SHP77 treated with DMSO at 0.1 percent for 48 hours (cell line): ENCODE results near the gene CLIP3.
A peak's percentile ranks its signal among the peaks of the same experiment; 100 is the strongest.
"Not testable (repeated sequence)": the region's sequence is repeated elsewhere in the genome, so short reads cannot be mapped to it uniquely, and the experiment has no call there.

ENCODE experiments used
- DNase-seq: peaks from one replicate; lab custom pipeline; 2025; lab: John Stamatoyannopoulos, UW

CLIP3 gene, protein sequence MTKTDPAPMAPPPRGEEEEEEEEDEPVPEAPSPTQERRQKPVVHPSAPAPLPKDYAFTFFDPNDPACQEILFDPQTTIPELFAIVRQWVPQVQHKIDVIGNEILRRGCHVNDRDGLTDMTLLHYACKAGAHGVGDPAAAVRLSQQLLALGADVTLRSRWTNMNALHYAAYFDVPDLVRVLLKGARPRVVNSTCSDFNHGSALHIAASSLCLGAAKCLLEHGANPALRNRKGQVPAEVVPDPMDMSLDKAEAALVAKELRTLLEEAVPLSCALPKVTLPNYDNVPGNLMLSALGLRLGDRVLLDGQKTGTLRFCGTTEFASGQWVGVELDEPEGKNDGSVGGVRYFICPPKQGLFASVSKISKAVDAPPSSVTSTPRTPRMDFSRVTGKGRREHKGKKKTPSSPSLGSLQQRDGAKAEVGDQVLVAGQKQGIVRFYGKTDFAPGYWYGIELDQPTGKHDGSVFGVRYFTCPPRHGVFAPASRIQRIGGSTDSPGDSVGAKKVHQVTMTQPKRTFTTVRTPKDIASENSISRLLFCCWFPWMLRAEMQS

DNA sequence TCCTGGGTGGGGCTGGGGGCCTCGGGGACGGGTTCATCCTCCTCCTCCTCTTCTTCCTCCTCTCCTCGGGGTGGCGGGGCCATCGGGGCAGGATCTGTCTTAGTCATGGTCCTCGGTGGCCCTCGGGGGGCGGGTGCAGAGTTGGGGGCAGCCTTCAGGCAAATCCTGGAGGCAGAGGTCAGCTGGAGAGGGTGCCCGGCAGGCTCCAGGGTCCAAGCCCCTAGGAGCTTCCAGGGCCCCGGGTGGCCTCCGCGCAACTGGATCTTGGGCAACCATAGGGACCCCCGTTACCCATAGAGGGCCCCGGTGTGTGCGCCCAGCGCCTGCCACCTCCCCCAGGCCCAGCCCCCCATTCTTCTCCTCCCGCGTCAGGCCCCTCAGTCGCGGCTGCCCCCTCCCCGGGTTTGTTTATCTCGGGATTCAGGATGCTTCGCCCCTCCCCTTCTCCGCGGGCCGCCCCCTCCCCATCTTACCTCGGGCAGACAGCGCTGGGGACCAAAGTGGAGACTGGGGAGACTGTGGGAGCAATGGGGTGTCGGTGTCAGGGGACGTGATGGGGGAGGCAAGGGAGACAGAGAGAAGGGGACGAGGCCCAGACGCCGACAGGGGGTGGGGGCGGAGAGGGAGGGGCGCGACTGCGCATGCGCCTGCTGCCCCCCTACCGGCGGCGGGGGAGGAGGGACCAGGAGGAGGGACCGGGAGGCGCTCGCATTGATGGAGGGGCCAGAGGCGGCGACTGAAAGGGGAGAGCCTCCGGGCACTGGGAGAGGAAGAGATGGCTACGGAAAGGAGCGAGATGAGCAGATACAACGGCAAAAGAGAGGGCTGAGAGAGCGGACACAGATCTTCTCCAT is at the start of gene CLIP3:
Gene CLIP3, minus strand, starts transcription at position 623 of the 854 bp plus-strand sequence. Its CDS starts 516 bp downstream, at position 107.
- DNase-seq, result no peak

DNA sequence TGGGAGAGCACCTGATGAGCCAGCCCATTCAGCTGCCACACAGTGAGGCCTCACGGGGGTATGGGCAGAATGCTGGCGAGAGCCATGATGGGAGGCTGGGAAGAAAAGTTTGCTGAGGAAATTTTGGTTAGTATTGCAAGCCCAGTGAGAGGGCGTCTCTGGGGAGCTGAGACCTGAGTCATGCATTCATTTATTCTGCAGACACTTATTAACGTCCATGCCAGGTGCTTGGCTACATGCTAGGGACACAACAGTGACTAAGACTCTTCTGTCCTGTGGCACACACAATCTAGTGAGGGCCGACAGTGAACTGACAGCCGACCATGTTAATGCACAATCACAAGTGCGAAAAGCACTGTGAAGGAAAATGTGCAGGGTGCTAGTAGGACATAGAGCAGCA is 49.2 kb upstream of the CLIP3 start:
- DNase-seq, result no peak

DNA sequence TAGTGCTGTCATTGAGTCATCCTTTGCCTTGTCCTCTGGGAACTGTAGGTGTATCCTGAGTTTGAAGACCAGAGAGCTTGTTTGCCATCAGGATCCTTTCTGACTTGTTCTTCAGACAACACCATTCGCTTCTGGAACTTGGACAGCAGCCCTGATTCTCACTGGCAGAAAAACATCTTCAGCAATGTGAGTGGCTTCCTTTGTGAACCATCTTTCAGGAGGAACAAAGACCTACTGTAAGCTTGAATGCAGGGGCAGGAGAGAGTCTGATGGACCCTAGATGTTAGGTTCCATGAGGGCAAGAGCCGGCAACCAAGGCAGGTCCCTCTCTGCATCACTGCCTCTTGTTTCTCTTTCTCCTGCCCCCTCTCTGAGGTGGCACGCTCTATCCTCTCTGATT is 48.7 kb upstream of the CLIP3 start:
- no peak for DNase-seq

DNA sequence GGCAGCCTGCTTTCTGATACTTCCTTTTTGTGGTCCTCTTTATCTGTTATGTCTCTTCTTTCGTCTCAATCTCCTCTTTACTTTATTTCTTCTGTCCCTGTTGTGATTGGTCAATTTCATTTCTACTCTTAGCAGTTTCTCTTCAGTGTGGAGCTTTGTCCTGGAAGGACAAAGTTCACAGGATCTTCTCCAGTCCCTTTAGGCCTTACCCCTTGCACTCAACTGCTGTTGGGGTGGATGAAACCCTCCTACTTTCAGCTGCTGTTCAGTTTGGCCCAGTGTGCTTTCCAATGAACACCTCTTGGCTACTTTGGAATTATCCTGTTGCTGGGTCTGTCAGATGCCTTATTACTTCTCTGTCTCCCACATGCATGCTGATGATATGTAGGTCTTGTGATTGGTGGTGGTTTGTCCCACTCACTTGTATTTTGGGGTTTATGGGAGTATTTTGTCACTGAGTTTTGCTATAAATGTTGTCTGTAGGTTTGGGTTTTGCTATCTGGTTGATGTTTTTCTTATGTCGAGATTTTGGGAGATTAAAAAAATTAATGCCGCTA is 46.8 kb upstream of the CLIP3 start:
- DNase-seq, result no peak

DNA sequence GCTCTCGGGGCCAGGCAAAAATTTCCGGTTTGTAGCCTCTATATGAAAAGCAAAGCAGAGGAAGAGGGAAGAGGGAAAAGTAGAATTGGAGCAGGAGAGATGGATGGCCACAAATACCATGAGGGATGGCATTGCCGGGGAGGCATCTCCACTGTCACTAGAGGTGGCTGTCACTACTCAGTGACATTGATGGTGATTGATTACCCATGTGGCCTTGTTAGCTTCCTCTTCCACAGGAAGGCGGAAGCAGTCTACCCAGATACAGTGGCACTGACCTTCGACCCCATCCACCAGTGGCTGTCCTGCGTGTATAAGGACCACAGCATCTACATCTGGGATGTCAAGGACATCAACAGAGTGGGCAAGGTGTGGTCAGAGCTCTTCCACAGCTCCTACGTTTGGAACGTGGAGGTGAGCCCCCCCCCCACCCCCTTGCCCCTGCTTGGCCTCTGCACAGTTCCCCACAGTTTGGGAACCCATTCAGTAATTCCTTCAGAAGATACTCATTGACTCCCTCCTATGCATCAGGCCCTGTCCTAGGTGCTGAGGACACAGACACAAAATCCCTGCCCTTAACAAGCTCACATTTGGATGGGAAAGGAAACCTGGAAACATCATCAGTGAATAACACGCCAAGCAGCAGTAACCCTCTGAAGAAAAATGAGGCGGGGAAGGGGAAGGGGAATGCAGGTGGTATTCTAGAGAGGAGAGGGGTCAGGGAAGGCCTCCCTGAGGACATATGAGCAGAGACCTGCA is 40.6 kb upstream of the CLIP3 start:
- DNase-seq, result no peak

DNA sequence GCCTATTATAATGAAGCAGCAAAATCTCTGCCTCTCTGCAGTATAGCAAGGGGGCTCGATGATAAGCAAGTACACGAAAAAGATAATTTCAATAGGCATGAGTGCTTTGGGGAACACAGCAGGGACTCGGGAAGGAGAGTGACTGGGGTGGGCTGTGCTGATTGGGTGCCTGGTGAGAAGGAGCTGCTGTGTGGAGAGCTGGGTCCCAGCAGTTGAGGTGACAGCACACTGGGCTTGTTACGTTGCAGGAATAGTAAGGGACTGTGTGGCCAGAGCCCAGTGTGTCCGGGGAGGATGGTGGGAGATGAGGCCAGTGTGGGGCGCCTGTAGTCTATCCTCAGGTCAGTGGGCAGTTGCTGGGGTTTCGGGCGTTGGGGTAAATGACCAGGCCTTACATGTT is 39.4 kb upstream of the CLIP3 start:
- DNase-seq, result no peak

DNA sequence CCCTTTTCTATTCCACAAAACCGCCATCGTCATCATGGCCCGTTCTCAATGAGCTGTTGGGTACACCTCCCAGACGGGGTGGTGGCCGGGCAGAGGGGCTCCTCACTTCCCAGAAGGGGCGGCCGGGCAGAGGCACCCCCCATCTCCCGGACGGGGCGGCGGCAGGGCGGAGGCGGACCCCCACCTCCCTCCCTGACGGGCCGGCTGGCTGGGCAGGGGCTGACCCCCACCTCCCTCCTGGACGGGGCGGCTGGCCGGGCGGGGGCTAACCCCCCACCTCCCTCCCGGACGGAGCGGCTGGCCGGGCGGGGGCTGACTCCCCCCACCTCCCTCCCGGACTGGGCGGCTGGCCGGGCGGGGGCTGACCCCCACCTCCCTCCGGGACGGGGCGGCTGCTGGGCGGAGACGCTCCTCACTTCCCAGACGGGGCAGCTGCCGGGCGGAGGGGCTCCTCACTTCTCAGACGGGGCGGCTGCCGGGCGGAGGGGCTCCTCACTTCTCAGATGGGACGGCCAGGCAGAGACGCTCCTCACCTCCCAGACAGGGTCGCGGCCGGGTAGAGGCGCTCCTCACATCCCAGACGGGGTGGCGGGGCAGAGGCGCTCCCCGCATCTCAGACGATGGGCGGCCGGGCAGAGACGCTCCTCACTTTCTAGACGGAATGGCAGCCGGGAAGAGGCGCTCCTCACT is 36.3 kb upstream of the CLIP3 start:
- DNase-seq, result not testable (repeated sequence)

DNA sequence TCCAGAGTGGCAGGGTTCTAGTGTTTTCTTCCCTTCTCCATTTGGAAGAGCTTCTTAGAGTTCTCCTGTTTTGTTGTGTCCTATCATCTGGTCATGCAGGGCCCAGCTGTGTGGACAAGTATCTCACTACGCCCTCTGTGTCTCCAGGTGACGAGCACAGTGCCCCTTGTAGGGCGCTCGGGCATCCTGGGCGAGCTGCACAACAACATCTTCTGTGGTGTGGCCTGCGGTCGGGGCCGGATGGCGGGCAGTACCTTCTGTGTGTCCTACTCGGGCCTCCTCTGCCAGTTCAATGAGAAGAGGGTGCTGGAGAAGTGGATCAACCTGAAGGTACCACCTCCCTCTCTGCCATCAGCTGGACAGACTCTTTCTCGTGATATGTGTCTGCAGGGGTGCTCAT is 35.0 kb upstream of the CLIP3 start:
- no peak for DNase-seq

DNA sequence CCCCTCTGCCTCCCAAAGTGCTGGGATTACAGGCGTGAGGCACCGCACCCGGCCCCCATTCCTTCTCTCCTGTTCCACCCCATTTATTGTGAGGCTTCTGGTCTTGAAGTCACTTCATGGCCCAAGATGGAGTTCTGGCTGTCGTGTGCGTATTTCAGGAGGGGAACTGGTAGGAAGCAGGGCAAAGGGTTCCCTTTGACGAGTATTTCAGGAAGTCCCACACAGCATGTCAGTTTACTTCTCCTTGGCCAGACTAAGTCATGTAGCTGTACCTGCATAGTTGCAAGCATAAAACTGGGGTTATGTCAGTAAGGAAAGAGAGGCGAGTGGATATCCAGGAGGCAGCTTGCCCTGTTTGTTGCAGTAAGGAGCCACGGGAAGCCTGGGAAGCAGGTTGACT is 32.2 kb upstream of the CLIP3 start:
- no peak for DNase-seq

DNA sequence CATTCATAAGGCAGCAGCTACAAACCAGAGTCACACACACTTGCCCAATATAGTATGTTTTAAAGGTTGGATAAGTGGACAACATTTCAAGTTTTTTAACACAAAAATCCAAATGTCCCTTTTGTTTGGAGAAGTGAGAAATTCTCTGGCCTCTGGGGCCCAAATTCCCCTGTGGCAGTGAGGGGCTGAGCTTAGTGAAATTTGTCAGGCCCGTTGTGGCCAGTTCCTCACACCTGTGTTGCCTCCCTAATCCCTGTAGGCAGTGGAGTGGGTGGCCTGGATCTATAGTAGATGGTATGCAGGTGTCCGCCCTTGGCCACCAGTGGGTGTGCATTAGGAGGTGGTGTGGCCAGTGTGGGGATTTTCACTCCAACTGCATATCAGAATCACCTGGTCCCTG is 28.7 kb upstream of the CLIP3 start:
- no peak for DNase-seq

DNA sequence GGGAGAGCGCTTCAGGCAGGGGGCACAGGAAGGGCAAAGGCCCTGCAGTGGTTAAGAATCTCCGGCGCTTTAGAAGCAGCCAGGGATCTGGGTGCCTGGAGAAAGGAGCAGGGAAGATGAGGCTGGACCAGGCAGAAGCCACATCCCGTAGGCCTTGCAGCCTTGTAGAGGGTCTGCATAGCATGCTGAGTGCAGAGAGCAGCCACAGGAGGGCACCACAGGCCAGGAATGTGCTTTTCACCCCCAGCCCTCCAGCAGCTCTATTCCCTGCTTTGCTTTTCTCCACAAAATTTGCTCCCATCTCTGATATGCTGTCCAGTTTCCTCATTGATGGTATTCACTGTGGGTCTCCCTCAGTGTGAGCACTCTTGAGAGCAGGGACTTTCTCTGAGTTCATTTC is 27.8 kb upstream of the CLIP3 start:
- no peak for DNase-seq

DNA sequence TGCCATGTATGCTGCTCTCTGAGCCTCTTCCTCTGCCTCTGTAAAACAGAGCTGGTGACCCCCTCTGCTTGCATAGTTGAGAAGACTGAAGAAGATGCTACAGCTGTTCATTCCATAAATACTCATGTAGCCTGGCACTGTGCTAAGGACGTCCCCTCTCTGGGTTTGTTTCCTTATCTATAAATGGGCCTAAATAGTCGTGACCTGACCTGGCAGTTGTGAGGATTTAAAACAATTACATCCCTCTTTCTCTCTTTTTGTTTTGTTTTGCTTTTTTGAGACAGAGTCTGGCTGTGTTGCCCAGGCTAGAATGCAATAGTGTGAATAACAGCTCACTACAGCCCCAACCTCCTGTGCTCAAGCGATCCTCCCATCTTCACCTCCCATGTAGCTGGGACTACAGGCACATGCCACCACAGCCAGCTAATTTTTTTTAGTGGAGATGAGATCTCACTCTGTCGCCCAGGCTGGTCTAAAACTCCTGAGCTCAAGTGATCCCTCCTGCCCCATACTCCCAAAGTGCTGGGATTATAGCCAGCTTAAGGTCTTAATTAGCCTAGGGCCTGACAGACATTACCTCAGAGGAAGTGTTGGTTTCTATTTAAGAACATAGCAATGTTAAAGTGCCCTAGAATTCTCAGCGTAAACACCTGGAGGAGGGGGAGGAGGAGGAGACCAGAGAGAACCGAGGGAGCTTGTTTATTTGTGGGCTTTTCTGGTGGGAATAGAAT is 26.7 kb upstream of the CLIP3 start:
- no peak for DNase-seq

DNA sequence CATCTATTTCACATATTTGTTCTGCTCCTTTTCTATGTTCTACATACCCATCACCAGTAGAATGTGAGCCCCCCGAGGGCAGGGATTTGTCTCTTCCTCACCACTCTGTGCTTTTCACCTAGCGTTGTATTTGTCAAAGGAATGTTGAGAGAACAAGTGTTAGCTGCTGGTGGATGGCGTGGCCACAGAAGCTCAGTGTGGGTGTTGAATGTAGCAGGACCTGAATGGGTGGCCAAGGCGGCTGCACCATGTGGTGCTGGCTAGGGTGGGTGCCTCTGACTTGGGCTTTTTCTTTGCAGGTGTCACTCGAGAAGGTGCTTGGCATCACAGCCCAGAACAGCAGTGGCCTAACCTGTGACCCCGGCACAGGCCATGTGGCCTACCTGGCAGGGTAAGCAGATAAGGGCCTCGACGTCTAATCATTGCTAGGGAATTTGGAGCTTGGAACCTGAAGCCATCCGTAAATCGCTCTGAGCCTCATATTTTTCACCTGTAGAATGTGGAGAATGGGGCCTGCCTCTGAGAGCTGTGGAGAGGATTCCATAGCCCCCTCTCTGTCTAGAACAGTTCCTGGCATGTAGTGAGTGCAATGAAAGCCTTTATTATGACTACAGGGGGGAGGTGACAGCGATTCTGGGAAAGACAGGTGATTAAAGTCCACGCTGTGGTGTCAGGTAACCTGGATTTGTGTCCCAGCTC is 26.0 kb upstream of the CLIP3 start:
- no peak for DNase-seq

DNA sequence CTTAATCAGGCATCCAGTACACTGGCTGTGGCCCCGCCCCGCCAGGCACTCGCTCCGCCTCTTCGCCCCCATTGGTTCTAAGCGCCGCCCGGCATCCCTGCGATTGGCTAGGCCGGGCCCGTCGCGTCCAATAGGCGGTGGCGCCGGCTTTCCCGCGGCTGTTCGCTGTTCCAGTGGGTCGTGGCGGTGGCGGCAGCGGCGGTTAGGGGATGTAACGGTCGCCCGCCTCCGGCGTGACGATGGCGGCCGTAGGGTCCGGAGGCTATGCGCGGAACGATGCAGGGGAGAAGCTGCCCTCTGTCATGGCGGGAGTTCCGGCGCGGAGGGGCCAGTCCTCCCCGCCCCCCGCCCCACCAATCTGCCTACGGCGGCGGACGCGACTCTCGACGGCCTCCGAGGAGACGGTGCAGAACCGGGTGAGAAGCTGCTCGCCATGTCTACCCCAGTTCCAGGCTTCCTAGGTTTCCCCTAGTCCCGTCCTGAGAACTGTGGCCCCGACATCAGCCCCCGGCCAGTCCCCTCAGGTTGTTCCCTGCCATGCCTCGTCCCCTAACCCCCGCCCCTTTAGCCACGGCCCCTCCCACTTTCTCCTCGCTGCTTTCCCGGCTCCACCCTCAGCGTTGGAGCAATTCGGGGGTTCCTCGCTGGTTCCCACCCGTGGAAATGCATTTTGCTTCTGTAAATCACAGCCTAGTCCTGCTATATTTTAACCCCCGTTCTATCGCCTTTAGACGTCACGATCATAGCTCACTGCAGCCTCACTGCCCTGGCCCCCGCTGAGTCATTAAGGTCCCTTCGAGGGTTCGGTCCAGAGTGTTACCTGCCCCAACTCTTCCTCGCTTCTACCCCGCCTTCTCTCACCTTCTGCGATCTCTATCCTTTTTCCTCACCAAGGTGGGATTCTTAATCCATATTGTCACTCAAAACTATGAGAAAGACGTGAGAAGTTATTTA is 22.3 kb upstream of the CLIP3 start, which contains the start of gene WDR62:
Gene WDR62, plus strand, starts transcription at position 165 of the 954 bp plus-strand sequence. Its CDS starts 75 bp downstream, at position 240.
- peak; percentile 93 for DNase-seq

DNA sequence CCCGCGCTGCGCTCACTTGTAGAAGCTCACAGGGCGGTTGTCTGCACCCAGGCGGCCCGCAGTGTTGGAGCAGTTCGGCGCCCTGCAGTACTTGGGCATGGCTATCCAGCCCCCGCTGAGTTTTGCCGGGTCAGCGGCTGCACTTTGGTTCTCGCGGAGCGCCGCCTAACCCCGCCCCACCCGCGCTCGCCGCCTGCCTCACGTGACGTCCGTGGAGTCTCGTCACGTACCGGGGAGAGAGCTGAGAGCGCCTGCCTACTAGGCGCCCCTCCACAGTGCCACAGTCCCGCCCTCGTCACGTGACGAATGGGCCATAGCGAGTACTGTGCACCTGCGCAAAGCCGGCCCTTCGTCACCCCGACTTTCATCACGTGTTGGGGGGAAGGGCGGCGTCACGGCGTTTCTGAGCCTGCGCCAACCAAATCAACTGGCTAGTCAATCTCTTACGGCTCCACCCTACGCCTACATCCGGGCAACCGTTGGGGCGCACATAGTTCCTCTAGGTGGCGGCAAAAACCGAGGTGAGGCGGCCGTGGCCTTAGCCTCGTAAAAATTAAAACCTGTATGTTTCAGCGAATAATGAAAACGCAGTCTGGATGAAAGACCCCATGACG is 21.6 kb upstream of the CLIP3 start, which contains the start of gene THAP8:
Gene THAP8, minus strand, starts transcription at position 167 of the 614 bp plus-strand sequence. Its CDS starts 68 bp downstream, at position 99.
- peak; percentile 95 for DNase-seq

DNA sequence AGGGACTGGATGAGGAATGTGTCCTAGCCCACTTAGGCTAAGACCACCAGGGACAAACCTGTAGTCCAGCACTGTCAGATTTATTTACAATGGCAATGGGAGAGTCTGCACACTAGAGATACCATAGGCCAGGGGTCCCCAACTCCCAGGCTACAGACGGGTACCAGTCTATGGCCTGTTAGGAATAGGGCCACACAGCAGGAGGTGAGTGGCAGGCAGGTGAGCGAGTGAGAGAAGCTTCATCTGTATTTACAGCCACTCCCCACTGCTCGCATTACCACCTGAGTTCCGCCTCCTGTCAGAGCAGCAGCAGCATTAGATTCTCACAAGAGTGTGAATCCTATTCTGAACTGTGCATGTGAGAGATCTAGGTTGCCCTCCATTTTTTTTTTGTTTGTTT is 19.0 kb upstream of the CLIP3 start:
- DNase-seq, result no peak

DNA sequence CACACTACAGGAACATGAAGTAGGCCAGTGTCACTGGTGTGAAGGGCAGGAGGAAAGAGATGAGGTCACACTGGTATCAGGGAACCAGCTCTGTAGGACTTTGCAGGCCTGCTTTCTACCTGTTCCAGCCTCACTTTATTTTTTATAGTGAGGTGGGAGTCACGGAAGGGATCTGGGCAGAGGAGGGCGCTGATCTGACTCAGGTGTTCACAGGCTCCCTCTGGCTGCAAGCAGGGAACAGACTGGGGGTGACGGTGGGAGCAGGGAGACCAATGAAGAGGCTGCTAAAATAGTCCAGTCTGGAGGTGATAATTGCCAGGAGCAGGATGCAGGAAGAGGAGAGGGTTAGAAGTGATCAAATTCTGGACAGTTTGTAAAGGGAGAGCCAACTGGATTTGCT is 18.6 kb upstream of the CLIP3 start:
- no peak for DNase-seq

DNA sequence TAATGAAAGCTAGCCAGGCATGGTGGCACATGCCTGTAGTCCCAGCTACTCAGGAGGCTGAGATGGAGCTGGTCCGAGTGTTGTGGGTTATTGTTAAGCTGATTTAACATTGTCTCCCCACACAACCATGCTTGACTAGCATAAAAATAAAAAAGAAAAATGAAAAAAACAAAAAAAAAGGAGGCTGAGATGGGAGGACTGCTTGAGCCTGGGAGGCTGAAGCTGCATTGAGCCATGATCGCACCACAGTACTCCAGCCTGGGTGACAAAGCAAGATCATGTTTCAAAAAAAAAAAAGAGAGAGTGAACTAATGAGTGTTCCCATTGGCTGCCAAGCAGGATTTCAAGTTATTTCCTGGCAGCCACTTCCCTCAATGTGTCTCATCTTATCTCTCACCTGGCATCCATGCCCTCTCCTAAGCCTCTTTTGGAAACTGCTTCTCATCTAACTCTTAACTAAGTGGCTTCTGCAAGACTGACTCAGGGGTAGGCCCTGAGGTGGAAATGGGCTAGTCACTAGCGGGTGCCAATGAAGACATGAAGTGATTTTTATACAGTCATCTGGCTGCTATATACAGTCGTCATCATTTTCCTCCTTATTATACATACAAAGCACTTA is 16.5 kb upstream of the CLIP3 start:
- no peak for DNase-seq
